GM19043 (cell line): ENCODE measurements around the gene ACSS1.
"Not testable (repeated sequence)": the region's sequence is repeated elsewhere in the genome, so short reads cannot be mapped to it uniquely, and the experiment has no call there.

Source experiments
- ATAC-seq: cut with Tn5 transposase; IDR thresholded peaks from one replicate; pipeline ENCODE4 v1.9.1; 2021; ENCODE audit warnings: low read depth; ENCODE audit not compliant: unreplicated experiment

The ACSS1 gene

GRCh38 chr20:25015986-25016385 is 42.0 kb downstream of the ACSS1 start:
- ATAC-seq: no peak

GRCh38 chr20:25014816-25015215 is 43.1 kb downstream of the ACSS1 start:
- no peak for ATAC-seq

GRCh38 chr20:25013478-25014380 is 44.2 kb downstream of the ACSS1 start:
- ATAC-seq: no peak

GRCh38 chr20:25012616-25013189 is 45.2 kb downstream of the ACSS1 start:
- no peak for ATAC-seq

GRCh38 chr20:25011831-25012241 is 46.1 kb downstream of the ACSS1 start:
- ATAC-seq: no peak

GRCh38 chr20:25011261-25011660 is 46.7 kb downstream of the ACSS1 start:
- ATAC-seq: no peak

GRCh38 chr20:25009218-25010145 is 48.5 kb downstream of the ACSS1 start:
- no peak for ATAC-seq

- ATAC-seq: no peak
Measured at GRCh38 chr20:25008388-25009217, 49.3 kb downstream of the ACSS1 start.

- no peak for ATAC-seq
Measured at GRCh38 chr20:25007491-25008305, 50.2 kb downstream of the ACSS1 start.

- ATAC-seq: no peak
Measured at GRCh38 chr20:25006431-25007167, 51.3 kb downstream of the ACSS1 start.

- ATAC-seq: no peak
Measured at GRCh38 chr20:25005661-25006060, 52.3 kb downstream of the ACSS1 start.

GRCh38 chr20:25005220-25005619 is 52.7 kb downstream of the ACSS1 start:
- ATAC-seq: no peak

GRCh38 chr20:25003002-25003401 is 54.9 kb downstream of the ACSS1 start:
- no peak for ATAC-seq

- not testable (repeated sequence) for ATAC-seq
Measured at GRCh38 chr20:25001323-25001722, 56.6 kb downstream of the ACSS1 start.

GRCh38 chr20:25000268-25000801 is 57.6 kb downstream of the ACSS1 start:
- no peak for ATAC-seq

- no peak for ATAC-seq
Measured at GRCh38 chr20:24999568-24999967, 58.4 kb downstream of the ACSS1 start.

GRCh38 chr20:24998631-24999445 is 59.1 kb downstream of the ACSS1 start:
- no peak for ATAC-seq
